Stomach (tissue), 4 donors: ENCODE results near the gene STAC2.

ENCODE experiments used
- EP300 ChIP-seq: sonication (generic); formaldehyde crosslinking; IDR thresholded peaks from one replicate; pipeline ENCODE4 v1.6.1; 2017; ENCODE audit warnings: antibody characterized with exemption
- POLR2A ChIP-seq, 4 donors: fragments of 450-650 bp; IDR thresholded peaks; one replicate each; pipeline ENCODE4 v1.6.1; 2016; ENCODE audit warnings: antibody characterized with exemption in 4 of 4, control low read depth in 2 of 4, mild to moderate bottlenecking in 1 of 4, moderate library complexity in 1 of 4
- POLR2AphosphoS5 ChIP-seq, 3 donors: sonication (generic); formaldehyde crosslinking; IDR thresholded peaks; one replicate each; pipeline ENCODE4 v1.6.1; 2016; ENCODE audit warnings: antibody characterized with exemption in 3 of 3
- TF ChIP-seq, protein P1 (sequence below), 7 experiments: fragments of 450-650 bp in 4 of 7; fragments of 200-600 bp in 3 of 7; sonication (generic) in 3 of 7; IDR thresholded peaks; one replicate each; pipeline ENCODE4 v1.5.1; 2016 to 2019; ENCODE audit warnings: antibody characterized with exemption in 7 of 7, control low read depth in 2 of 7, mild to moderate bottlenecking in 1 of 7

DNA sequence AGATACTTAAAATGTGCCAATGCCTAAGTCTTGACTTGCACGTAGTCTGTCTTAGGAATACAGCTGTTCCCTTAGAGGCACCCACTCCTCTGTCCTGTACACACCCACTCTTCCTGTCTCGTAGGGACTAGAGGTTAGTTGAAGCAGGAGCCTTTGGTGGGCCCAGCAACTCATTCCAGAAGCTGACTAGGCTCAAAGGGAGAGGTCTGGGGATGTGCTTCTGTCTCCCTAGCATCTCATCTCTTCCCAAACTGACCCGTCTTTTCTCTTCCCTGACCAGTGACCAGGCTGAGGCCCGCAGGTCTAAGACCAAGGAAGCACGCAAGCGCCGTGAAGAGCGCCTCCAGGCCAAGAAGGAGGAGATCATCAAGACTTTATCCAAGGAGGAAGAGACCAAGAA, 21.5 kb downstream of the STAC2 start:
- TF ChIP-seq POLR2AphosphoS5 (IDR thresholded peaks at IDR 0.05) (no peak), POLR2A (IDR thresholded peaks at IDR 0.05) (no peak), EP300 (no peak)
- TF ChIP-seq, protein P1, sequence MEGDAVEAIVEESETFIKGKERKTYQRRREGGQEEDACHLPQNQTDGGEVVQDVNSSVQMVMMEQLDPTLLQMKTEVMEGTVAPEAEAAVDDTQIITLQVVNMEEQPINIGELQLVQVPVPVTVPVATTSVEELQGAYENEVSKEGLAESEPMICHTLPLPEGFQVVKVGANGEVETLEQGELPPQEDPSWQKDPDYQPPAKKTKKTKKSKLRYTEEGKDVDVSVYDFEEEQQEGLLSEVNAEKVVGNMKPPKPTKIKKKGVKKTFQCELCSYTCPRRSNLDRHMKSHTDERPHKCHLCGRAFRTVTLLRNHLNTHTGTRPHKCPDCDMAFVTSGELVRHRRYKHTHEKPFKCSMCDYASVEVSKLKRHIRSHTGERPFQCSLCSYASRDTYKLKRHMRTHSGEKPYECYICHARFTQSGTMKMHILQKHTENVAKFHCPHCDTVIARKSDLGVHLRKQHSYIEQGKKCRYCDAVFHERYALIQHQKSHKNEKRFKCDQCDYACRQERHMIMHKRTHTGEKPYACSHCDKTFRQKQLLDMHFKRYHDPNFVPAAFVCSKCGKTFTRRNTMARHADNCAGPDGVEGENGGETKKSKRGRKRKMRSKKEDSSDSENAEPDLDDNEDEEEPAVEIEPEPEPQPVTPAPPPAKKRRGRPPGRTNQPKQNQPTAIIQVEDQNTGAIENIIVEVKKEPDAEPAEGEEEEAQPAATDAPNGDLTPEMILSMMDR (IDR thresholded peaks at IDR 0.05), result no peak
